ENCODE data around the gene SMC5.
"Not testable (repeated sequence)": the region's sequence is repeated elsewhere in the genome, so short reads cannot be mapped to it uniquely, and the experiment has no call there.

SMC5 gene

DNA sequence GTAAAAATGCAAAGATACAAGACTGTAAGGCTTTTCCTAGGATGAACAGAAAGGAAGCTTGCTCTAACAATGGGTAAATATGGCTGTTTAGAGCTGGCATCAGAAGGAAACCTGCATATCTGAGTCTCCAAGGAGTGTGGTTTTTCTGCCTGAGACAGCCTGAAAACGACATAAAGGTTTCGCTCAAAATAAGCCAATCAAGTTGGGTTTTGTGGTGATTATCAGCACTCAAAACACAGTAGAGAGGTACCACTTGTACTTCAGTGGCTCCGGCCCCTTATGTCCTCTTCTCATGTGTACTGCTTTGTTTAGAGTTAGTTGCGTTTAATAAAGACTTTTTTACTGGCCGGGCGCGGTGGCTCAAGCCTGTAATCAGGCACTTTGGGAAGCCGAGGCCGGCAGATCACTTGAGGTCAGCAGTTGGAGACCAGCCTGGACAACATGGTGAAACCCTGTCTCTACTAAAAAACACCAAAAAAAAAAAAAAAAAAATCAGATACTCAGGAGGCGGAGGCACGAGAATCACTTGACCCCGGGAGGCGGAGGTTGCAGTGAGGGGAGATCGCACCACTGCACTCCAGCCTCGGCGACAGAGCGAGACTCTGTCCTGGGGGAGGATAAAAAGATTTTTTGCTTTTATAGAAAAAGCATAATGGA lies 116.3 kb downstream of the SMC5 start:
- DNase-seq = no peak

DNA sequence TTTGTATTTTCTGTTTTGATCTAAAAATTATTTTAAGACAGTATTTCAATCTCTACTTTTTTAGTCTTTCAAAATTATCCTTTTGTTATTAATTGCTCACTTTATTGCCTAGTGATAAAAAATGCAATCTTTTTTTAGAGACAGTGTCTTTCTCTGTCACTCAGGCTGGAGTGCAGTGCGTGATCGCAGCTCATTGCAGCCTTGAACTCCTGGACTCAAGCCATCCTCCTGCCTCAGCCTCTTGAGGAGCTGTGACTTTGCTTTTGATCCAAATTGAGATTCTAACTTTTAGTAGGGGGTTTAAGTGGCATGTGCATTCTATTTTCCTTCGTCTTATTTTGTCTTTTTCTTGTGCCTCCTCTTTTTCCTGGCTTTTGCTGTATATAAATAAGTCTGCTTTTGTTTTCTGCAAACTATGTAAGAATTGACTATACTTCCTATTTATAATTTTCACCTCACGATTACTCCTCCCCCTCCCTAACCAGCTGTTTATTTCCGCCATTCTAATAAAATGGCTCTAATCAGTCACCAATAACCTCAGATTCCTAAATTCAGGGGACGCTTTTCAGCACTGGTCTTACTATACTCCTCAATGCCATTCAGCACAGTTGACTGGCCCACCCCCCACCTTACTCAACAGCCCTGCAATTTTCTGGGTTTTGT lies 123.4 kb downstream of the SMC5 start:
- DNase-seq = no peak

DNA sequence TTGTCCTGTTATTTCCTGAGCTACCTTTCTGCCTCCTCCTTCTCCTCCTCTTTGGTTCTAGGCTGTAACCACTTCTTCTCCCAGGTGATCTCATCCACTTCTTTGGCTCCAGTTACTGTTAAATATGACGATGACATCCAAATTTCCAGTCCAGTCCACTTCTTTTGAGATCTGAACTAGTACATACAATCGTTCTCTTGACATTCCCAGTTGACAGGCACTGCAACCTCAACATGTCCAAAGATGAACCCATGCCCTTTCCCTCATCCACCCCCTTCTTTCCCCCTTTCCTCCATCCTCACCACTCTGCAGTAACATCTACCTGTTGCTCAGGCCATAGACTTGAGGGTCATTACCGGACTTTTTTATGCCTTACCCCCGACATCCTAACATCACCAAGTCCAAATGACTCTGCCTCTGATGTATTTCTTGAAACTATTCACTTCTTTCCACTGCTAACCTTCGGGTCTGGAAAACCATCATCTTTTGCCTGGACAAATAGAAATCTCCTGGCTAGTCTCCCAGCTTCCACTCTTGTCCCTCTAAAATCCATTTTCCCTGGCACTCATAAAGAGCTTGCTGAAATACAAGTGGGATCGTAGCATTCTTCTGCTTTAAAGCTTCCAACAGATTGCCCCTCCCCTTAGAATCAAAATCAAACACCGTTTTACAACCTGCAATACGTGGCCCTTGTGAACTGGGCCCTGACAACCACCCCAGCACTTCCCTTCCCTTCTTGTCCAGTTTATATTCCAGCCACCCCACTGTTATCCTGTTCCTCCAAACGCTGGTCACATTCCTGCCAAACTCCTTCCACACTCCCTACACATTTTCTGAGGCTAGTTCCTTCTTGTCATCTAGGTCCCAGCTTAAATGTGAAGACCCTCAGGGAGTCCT lies 124.2 kb downstream of the SMC5 start:
- DNase-seq = no peak

DNA sequence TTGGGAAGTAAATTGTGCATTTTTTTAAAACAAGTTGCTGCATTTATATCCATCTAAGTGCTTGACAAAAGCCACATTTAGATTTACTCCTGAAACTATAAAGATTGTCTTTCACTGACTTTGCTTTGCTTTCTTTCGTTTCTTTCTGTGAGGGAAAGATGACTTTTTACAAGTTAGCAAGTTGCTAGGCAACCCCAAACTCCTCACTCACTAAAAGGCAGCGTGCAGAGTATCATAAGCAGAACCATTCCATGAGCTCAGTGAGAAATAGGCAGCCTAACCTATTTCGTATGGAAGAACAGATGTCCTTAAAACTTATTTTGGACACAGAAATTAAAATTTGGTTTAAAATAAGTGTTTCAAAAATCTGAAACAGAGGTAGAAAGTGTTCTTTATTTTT lies 126.6 kb downstream of the SMC5 start:
- DNase-seq = no peak

DNA sequence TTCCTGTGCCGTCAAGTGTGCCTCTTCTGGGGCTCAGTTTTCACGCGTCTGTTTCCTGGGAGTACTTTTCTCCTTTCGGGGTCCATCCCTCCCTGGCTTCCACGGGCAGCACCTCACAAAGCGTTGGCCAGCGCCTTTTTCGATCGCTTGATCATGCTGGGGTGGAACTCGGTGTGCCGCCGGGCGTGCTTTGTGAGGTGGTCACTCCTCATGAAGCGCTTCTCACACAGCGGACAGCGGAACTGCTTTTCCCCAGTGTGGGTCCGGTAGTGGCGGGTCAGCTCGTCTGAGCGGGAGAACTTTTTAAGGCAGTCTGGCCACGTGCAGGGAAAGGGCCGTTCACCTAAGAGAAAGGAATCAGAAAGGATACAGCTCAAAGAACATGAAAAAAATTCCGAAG lies 128.9 kb downstream of the SMC5 start:
- no peak for DNase-seq

DNA sequence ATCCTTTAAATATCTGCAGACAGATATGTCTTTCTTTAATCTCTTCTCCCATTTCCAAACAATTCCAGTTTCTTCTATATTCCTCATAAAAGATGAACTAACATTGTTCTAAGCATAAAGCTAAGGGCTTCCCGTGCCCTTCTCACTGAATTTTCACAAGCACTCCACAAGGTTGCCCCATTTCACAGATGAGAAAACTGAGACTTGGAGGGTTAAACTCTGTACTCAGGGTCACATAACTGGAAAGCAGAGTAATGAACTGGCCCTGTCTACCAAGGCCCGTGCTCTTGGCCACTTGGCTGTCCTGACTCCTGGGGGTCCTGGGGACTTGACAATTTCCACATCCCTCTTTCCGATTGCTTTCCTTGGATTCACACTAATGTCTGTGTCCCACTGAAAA lies 130.4 kb downstream of the SMC5 start:
- no peak for DNase-seq

DNA sequence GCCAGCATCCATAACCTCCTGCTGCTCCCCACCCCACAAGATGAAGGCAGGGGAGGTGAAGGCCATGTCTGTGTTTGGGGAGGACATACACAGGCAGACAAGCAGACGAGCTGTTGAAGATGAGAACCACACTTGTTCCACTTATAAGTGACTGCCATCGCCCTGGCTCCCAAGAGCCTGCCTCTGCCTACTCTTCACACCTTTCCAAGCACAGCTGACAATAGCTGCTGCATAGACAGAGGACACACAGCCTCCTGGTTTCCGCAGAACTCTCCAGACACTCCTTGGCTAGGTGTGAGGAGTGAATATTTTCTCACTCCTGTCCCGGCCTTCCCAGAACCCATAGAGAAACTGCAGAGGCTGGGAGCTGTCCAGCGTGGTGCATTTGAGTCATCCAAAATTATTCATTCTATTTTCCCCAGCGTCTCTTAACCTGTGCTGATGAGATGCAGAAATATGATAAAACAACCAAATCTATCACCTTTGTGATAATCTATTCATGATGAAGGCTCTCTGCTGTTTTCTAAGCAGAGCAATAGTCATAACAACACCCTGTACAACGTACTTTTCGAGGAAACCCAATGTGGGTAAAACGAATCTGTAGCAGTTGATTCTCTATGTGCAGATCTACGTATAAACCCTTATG lies 131.0 kb downstream of the SMC5 start:
- DNase-seq = no peak

DNA sequence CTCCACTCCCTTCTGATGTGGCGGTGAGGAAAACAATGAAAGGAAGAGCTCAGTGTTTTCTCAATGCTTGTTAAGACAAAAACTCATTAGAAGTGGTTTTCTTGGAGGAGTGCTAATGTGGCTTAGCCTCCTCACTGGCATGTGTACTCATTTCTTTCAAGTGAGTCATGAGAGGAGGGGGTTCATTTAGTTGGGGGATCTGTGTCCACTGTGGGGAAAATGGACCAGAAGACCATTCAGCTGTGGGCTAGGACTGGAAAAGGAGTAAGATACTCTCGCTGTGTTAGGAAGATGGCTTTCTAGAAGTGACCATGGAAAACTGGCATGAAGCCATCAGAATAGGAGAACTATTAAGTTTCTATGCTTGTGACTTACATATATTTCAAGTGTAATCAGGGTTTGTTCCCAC lies 132.2 kb downstream of the SMC5 start:
- no peak for DNase-seq

DNA sequence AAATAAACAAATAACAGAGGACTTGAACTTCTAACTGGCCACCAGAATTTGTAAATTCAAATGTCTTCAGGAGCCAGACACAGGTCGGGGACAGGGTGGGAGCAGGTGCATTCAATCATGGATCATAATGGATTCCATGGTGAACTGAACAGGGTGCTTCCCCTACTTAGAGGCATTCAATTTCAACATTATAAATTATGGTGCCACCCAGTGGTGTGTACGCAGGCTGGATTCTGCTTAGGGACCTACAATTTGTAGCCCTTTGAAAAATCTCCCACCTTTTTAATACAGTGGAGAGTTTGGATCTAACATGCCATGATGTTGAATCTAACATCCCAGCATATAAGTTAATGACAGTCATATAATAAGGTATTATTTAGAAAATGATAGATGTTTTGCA lies 133.4 kb downstream of the SMC5 start:
- DNase-seq = no peak

DNA sequence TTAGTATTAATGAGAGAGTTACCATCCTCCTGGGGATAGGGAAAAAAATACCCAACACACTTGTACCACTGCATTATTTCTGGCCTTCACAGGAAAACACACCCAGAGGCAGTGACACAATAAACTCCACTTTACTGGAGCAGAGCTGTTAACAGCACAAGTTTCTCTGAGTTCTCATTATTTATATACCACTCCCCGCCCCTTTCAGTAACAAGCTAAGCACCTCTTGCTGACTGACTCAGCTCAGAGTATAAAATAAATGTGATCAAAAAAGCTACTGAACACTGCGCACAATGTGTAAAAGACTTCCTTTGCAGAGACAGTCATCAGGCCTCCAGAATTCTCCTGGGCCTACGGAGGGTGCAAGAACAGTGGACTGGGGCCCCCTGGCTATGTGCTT lies 134.1 kb downstream of the SMC5 start:
- no peak for DNase-seq

DNA sequence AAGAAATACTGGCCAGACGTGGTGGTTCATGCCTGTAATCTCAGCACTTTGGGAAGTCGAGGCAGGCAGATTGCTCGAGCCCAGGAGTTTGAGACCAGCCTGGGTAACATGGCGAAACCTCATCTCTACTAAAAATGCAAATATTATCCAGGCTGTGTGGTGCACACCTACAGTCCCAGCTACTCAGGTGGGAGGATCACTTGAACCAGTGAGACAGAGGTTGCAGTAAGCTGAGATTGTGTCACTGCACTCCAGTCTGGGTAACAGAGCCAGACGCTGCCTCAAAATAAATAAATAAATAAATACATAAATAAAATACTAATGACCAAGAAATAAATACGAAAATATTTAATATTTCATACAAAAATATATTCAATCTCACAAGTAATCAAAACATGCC lies 136.9 kb downstream of the SMC5 start:
- no peak for DNase-seq

DNA sequence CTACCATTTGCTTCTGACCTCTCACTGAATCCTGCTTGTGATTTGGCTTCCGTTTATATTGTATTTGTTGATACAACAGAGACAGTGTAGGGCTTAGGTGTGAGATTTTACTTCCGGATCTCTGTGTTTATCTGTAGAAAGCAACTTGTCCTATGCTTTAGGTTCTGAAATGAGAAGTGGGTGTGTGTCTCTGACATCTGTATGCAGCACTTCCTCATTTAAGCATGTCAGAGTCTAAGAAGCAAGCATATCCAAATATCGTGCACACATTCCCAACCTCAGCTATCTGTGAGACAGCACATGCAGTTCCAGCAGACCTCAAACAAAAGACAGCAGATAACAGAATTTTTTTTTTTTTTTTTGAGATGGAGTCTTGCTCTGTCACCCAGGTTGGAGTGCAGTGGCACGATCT lies 139.4 kb downstream of the SMC5 start:
- DNase-seq = no peak

DNA sequence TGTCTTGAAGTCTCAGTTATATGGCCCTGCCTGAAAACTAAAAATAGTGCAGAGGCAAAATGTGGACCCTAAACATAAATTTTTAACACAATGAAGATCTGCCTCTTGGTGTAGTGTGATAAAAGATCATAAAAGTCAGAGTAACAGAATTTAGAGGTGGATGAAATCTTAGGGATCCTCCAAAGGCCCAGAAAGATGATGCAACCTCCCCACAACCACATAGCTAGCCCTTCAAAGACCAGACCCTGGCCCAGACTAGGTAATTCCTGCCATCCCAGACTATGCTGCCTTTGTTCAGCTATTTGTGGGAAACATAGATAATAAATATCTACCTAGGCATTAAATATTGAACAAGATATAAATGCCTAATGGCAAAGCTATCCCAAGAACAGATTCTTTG lies 140.4 kb downstream of the SMC5 start:
- no peak for DNase-seq

DNA sequence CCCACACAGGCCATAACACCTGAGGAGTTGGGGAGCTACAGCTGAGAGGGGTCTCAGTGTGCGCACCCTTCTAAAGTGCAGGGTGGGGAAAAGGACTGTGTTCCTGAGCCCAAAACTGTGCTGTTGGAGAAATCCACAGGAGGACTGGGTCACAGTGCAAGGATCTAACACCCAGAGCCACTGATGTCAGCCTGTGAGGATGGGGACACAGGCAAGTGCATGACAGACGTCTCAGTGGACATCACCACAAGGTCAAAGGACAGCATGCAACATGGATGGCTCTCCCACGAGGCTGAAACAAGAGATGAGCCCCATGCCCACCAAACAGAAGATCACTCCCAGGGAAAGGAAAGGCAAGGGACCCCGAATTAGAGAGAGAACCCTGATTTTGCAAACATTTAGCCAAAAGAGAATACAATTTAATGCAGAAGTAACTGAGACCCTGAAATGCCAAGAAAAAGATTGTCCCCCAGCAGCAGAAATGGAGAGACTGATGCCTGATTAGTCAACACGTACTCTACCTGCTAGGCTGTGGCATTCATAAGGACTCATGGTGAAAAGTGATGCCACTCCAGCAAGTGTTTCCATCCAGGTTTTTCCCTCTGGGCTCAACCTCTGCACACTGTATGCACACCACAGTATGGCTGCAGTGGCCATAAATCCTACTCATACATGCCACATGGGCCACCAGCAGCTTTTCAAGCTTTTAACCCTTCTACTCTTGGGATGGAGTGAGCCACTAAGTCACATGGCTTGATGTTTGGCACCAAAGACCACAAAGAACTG lies 141.5 kb downstream of the SMC5 start:
- DNase-seq = no peak

DNA sequence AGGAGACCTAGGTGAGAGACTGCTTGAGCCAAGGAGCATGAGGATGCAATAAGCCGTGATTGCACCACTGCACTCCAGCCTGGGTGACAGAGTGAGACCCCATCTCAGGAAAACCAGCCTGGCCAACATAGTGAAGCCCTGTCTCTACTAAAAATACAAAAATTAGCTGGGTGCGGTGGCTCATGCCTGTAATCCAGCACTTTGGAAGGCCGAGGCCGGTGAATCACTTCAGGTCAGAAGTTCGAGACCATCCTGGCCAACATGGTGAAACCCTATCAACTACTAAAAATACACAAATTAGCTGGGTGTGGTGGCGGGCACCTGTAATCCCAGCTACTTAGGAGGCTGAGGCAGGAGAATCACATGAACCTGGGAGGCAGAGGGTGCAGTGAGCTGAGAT lies 142.5 kb downstream of the SMC5 start:
- not testable (repeated sequence) for DNase-seq

DNA sequence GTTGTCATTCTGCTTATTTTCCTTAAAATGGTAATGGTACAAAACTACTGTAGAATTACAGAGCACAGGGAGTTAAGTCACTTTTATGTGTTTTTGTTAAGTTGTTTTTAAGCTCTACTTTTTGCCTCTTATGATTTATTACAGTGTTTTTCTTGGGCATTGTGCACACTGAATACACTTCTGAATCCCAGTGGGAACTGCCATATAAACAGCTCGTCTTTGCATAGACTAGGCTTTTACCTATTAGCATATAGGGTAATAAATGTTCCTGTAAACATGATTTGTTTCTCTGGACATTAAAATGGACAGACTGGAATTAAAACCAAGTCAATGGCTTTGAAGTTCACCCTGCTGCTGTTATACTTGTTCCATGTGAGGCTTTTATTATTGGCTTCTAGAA lies 143.4 kb downstream of the SMC5 start:
- no peak for DNase-seq

DNA sequence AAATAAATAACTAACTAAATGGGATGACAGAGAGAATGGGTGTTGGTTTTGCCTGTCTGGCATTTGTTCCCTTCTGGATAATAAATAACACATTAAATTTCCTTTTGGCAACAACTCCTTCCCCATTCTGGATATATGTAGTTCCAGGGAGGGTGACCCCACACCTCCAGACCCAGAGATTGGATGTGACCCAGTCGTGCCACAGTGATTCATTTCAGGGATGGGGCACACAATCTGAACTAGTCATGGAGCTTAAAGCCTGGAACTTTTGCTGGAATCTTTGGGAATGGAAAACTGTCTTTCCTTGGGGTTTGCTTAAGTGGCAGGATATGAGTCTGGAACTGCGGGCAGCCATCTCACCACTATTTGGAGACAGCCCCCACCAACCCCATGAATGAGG lies 144.4 kb downstream of the SMC5 start:
- no peak for DNase-seq

DNA sequence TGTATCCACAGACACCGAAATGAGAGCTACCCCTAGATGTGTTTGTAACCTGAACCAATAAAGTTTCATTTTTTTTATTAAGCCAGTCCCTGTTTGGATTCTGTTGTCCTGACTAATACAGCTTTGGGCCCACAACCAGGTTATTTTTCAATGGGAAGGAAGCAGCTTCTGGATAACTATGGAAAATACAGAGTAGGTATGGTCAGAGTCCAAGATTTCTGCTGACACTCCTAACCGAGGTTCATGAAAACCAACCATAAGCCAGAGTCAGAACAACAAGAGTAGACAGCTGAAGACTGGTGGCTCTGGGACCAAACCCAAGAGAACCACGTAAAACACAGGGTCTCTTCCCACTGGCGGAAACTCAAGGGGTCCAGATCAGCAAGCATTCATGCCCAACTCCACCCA lies 144.8 kb downstream of the SMC5 start:
- no peak for DNase-seq

DNA sequence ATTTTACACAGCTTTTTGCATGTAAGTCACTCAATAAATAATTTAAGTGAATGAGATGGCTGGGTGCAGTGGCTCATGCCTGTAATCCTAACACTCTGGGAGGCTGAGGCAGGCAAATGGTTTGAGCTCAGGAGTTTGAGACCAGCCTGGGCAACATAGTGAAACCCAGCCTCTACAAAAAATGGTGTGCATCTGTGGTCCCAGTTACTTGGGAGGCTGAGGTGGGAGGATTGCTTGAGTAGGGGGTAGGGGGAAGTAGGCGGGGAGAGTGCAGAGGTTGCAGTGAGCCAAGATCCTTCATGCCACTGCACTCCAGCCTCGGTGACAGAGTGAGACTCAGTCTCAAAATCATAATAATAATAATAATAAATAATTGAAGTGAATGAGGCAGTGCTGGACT lies 145.5 kb downstream of the SMC5 start:
- no peak for DNase-seq

Measured in effector CD8-positive, alpha-beta T cell (primary cell).